ENCODE results near the gene SF3B6.

DNA sequence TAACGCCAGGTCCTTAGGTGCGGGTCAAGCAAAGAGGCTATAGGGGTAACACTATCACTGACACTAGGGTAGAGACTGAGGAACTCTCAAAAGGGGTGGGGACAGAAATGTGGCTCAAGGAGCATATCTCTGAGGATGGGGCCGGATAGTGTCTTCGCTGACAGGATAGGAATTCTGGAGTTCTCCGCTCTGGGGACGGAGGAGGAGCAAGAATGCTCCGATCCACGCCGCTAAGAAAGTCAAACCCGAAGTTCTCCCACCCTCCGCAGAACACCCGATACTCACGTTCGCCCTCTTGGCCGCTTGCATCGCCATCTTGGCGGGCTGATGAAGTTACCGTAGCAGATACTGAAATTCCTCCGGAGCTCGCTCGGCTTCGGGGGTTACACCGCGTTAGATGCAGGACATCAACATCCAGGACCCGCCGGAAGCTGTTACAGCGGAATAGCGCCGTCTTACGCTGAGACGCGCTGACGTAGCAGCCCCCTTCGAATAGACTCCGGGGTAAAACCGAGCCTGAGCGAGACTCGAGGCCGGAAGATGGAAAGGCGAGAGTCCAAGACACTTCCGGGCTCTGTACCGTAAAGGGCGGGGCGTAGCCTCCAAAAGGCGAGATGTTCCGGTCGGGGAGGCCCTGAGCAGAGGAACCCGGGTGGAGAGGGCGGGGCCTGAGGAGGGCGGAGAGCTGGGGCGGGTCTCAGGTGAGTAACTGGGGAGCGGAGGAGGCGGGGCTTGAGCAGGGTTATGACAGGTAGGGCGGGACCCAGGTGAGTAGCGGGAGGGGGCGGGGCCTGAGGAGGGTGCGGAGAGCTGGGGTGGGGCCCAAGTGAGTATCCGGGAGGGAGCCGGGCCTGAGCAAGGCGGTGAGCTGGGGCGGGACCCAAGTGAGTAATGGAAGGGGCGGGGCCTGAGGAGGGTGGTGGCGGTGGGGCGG lies at the start of gene SF3B6:
- TF ChIP-seq KDM5B (IDR thresholded peaks at IDR 0.05; ENCODE audit: insufficient replicate concordance, low read depth, low read length) (peak; percentile 94), BHLHE40 (IDR thresholded peaks at IDR 0.05; ENCODE audit: low read length) (peak; percentile 47; the same call in 1 of the 2 replicates)
- TF ChIP-seq, protein P1, sequence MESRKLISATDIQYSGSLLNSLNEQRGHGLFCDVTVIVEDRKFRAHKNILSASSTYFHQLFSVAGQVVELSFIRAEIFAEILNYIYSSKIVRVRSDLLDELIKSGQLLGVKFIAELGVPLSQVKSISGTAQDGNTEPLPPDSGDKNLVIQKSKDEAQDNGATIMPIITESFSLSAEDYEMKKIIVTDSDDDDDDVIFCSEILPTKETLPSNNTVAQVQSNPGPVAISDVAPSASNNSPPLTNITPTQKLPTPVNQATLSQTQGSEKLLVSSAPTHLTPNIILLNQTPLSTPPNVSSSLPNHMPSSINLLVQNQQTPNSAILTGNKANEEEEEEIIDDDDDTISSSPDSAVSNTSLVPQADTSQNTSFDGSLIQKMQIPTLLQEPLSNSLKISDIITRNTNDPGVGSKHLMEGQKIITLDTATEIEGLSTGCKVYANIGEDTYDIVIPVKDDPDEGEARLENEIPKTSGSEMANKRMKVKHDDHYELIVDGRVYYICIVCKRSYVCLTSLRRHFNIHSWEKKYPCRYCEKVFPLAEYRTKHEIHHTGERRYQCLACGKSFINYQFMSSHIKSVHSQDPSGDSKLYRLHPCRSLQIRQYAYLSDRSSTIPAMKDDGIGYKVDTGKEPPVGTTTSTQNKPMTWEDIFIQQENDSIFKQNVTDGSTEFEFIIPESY (CRISPR knock-in tag; IDR thresholded peaks at IDR 0.05), result peak; percentile 76

Data from K562 (cell line).